DND-41 (cell line): ENCODE measurements around the gene SS18L1.

Experiments
- EZH2 ChIP-seq: IDR thresholded peaks from 3 replicates; pipeline ENCODE4 v1.6.1; 2012; ENCODE audit warnings: borderline replicate concordance, low read depth, mild to moderate bottlenecking, moderate library complexity, low read length, inconsistent platforms; ENCODE audit not compliant: severe bottlenecking
- TF ChIP-seq, protein P1 (sequence below): IDR thresholded peaks from 2 replicates; pipeline ENCODE4 v1.5.1; 2012; ENCODE audit warnings: borderline replicate concordance, low read length, moderate library complexity, mild to moderate bottlenecking; ENCODE audit not compliant: poor library complexity, severe bottlenecking; ENCODE audit errors: extremely low read depth

DNA sequence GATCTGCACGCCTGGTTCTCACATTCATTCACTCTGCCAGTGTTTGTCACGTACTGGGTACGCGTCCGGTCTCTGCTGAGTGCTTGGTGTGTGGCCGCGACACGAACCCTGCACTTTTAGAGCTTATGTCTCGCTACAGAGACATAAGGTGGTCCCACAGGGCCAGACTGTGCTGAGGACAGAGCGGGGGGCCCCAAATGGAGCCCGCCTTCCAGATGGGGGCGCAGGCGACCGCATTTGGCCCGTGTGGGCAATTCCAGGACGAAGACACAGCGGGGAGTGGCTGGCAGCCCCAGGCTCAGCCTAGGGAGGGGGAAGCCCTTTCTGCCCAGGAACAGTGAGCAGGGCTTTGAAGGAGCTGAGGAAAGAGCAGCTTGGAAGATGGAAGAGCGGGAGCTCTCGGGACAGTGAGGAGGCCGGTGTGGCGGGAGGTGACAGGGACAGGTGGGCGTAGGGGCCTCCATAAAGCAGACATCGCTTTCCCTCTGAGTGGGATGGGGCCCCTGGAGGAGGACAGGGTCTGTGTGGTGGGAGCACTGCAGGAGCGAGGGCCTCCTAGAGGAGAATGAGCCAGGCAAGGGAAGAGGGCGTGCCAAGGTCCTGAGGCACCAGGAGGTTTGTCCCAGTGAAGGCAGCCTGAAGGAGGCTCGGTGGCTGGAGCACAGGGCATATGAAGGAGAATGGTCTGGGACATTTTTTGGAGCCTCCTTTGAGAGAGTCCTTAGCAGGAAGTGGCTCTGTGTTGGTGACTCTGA lies 31.5 kb downstream of the SS18L1 start:
- TF ChIP-seq EZH2, result no peak
- TF ChIP-seq, protein P1, sequence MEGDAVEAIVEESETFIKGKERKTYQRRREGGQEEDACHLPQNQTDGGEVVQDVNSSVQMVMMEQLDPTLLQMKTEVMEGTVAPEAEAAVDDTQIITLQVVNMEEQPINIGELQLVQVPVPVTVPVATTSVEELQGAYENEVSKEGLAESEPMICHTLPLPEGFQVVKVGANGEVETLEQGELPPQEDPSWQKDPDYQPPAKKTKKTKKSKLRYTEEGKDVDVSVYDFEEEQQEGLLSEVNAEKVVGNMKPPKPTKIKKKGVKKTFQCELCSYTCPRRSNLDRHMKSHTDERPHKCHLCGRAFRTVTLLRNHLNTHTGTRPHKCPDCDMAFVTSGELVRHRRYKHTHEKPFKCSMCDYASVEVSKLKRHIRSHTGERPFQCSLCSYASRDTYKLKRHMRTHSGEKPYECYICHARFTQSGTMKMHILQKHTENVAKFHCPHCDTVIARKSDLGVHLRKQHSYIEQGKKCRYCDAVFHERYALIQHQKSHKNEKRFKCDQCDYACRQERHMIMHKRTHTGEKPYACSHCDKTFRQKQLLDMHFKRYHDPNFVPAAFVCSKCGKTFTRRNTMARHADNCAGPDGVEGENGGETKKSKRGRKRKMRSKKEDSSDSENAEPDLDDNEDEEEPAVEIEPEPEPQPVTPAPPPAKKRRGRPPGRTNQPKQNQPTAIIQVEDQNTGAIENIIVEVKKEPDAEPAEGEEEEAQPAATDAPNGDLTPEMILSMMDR, result no peak
